GM21717 (cell line): ENCODE results near the gene ZNF614.
A peak's percentile ranks its signal among the peaks of the same experiment; 100 is the strongest.
"Not testable (repeated sequence)": the region's sequence is repeated elsewhere in the genome, so short reads cannot be mapped to it uniquely, and the experiment has no call there.

Experiments used
- ATAC-seq: cut with Tn5 transposase; IDR thresholded peaks from one replicate; pipeline ENCODE4 v1.9.1; 2021; ENCODE audit warnings: mild to moderate bottlenecking, moderate library complexity; ENCODE audit not compliant: unreplicated experiment

ZNF614 gene

GRCh38 chr19:51993422-51993821 lies 34.8 kb downstream of the ZNF614 start:
- ATAC-seq, result no peak

DNA sequence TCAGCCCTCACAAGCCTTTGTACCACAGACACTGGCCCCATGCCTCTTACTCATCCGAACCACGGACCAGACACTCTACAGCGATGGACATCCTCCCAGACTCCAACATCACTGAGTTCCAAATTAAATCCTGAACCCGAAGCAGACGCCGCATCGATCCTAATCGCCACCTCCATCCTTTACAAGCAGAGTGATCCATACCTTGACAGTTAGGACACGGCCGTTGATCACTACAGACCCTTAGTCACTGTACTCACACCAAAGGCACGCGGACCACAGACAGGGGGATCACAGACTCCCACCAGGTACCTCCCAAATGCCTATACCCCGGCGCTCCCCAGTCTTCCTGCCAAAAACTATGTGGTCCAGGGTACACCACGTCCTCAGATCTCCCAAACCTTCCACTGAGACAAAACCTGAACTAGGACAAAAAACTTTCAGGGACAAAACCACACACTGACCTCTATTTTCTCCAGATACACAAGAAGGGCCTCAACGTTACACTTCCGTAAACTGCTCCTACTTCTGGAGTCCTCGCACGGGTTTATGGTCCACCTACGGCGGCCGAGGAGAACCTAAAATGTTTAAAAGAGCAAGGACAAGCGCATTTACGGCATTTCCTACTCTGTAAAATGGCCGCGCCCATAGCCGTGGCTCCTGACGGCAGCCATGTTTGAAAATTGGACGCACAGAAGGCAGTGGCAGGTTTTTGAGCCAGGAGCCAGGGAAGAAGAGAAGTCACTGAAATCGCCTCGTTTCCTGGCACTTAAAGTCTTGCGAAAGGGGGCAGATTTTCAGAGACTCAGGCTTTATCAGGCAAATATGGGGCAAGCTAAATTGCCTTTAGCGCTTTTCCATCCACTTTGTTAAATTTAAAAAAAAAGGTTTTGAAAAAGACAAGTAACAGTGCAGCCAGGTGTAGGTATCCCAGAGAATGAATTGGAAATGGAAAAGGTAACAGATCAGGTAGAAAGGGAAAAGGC lies 41.6 kb downstream of the ZNF614 start, which contains the start of gene ZNF350:
ZNF350 (minus strand) TSS at position 532 of the 983 bp plus-strand sequence. CDS start 12,480 bp downstream, outside the sequence.
- ATAC-seq, result peak; percentile 85

GRCh38 chr19:51983361-51983760 lies 44.8 kb downstream of the ZNF614 start:
- ATAC-seq, result no peak

- not testable (repeated sequence) for ATAC-seq
Measured at GRCh38 chr19:51980926-51981325, 47.3 kb downstream of the ZNF614 start.

DNA sequence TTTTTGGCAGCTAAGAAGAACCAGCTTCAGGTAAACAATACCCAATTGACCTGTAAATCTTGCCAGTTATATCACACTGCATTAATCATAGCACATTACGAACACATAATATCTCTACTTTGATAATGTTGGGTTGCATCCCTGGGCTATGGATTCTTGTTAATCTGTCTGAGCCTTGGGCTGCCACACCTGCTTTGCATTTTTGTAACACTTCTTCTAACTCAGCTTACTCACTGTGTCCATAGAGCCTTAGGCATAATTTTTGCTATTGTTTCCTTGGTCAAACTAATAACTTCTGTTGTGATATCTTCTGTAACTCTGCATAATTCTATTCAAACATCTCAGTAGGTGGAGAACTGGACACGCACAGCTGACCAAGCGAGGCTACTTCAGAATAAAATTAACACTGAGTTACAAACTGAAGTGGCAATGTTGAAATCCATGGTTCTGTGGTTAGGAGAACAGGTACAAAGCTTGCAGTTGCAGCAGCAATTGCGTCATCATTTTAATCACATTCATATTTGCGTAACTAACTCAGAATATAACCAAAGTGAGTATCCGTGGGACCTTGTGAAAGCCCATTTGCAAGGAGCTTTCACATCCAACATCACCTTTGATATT lies 48.0 kb downstream of the ZNF614 start:
- no peak for ATAC-seq

DNA sequence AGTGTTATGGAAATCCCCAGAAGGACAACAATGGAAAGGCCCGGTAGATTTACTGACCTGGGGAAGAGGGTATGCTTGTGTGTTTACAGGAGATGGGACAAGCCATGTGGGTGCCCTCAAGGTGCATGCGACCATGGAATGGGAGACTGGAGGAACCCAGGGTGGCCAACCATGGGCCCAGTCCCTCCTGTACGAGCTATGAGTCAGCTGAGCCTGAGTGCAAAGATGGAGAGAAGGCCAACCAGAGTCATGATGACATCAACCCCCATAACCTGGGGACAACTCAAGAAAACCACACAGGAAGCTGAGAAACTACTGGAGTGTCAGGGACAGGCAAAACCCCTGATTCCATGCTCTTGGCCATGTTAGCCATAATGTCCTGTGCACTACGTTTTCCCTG lies 49.3 kb downstream of the ZNF614 start:
- ATAC-seq, result no peak

- ATAC-seq, result no peak
Measured at GRCh38 chr19:51977346-51977745, 50.8 kb downstream of the ZNF614 start.

- ATAC-seq, result no peak
Measured at GRCh38 chr19:51976852-51977251, 51.3 kb downstream of the ZNF614 start.

GRCh38 chr19:51975787-51976186 lies 52.4 kb downstream of the ZNF614 start:
- ATAC-seq, result not testable (repeated sequence)

GRCh38 chr19:51971624-51972023 lies 56.6 kb downstream of the ZNF614 start:
- no peak for ATAC-seq

GRCh38 chr19:51970718-51971117 lies 57.5 kb downstream of the ZNF614 start:
- ATAC-seq, result no peak

DNA sequence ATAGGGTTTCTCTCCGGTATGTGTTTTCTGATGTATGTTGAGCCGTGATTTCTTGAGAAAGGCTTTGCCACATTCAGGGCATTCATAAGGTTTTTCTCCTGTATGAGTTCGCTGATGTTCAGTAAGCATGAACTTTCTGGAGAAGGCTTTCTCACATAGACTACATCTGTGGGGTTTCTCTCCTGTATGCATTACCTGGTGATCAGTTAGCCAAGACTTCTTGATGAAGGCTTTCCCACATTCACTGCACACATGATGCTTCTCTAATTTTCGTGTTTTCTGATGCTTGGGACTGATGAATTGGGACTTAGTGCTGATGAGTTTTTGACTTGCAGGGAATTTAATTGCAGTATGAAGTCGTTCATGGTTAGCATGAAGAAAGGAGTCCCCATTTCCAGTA lies 62.6 kb downstream of the ZNF614 start:
- ATAC-seq, result no peak
